LNCaP clone FGC (cell line): ENCODE data around the gene PFKP.

ENCODE experiments used
- DNase-seq: peaks from one replicate; pipeline ENCODE4 v3.0.0-alpha.2; 2011; ENCODE audit warnings: low read depth
- H3K4me3 ChIP-seq: 2 replicates; pipeline ENCODE4 v1.5.1; 2011; ENCODE audit warnings: mild to moderate bottlenecking, low read depth, low read length, control low read depth
- CTCF ChIP-seq: IDR thresholded peaks from 2 replicates; pipeline ENCODE4 v1.5.1; 2012; ENCODE audit warnings: mild to moderate bottlenecking; ENCODE audit not compliant: control insufficient read depth, insufficient read depth; ENCODE audit errors: extremely low read depth

Gene PFKP

GRCh38 chr10:3147117-3147820 is 79.9 kb downstream of the PFKP start:
- DNase-seq, result no peak
- no peak for TF ChIP-seq CTCF

GRCh38 chr10:3148041-3148440 is 80.7 kb downstream of the PFKP start:
- no peak overlapping the region for H3K4me3 ChIP-seq
- DNase-seq, result no peak
- no peak for TF ChIP-seq CTCF

More at GRCh38 chr10:3147117-3147820, 79.9 kb downstream of the PFKP start:
- no peak overlapping the region for H3K4me3 ChIP-seq

- no peak for TF ChIP-seq CTCF
- DNase-seq, result no peak
Observed at GRCh38 chr10:3148994-3149393, 81.6 kb downstream of the PFKP start.

GRCh38 chr10:3149918-3150317 is 82.6 kb downstream of the PFKP start:
- H3K4me3 ChIP-seq, result no peak overlapping the region
- no peak for TF ChIP-seq CTCF
- DNase-seq, result no peak

More at GRCh38 chr10:3148994-3149393, 81.6 kb downstream of the PFKP start:
- H3K4me3 ChIP-seq, result no peak overlapping the region

GRCh38 chr10:3150366-3150765 is 83.0 kb downstream of the PFKP start:
- no peak overlapping the region for H3K4me3 ChIP-seq
- no peak for DNase-seq
- TF ChIP-seq CTCF, result no peak

GRCh38 chr10:3150961-3151360 is 83.6 kb downstream of the PFKP start:
- no peak overlapping the region for H3K4me3 ChIP-seq
- no peak for DNase-seq
- no peak for TF ChIP-seq CTCF

GRCh38 chr10:3151889-3152565 is 84.7 kb downstream of the PFKP start:
- no peak overlapping the region for H3K4me3 ChIP-seq
- DNase-seq, result no peak
- no peak for TF ChIP-seq CTCF
